GM13977 (cell line): ENCODE measurements around the gene DCTD.

Source experiments
- DNase-seq: peaks from one replicate; pipeline ENCODE4 v3.0.0; 2012; ENCODE audit warnings: low spot score
- in situ Hi-C: fragments of 300-500 bp; cut with MboI; formaldehyde crosslinking; loops from one replicate; pipeline ENCODE4 v1.12.0; 2022; ENCODE audit warnings: low sequenced_read_pairs, low pct_unique_long_range_greater_than_20kb, mixed read lengths, inconsistent platforms; ENCODE audit not compliant: unreplicated experiment
- TF ChIP-seq, protein P1 (sequence below): IDR thresholded peaks from 2 replicates; pipeline ENCODE4 v1.5.1; 2012; ENCODE audit warnings: mild to moderate bottlenecking, control low read depth; ENCODE audit not compliant: insufficient read depth; ENCODE audit errors: extremely low read depth, missing control alignments

The DCTD gene

DNA sequence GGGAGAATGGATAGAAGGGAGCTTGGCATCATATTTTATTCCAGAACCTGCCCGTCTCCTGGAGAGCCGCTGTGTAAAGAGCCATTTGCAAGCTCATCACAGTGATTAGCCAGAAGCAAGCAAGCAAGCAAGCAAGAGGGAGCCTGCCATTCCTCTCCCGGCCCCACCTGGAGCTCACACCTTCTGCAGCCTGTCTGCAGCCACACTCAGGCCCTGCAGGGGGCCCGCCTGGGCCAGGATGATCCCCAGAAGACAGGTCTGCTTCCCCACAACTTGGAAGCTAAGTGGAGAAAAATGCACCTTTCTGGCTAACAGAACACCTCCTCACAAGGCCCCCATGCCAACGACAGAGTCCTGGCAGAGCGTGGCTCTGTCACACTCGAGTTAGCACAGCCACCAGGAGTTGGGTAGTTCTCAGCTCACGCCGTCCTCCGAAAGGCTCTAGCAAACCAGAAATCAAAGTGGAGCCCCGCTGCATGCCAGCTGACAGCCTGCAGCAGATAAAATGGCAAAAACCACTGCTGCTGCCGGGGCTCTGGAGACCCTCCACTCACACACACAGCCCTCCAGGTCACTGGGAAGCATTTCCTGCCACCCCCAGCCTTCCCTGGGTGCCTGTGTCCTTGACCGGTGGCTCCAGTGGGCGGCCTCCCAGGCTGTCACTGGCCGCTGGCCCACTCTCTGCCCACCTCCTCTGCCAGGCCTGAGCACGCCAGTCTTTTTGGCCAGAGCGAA lies 54.9 kb downstream of the DCTD start:
- DNase-seq = no peak
- TF ChIP-seq, protein P1, sequence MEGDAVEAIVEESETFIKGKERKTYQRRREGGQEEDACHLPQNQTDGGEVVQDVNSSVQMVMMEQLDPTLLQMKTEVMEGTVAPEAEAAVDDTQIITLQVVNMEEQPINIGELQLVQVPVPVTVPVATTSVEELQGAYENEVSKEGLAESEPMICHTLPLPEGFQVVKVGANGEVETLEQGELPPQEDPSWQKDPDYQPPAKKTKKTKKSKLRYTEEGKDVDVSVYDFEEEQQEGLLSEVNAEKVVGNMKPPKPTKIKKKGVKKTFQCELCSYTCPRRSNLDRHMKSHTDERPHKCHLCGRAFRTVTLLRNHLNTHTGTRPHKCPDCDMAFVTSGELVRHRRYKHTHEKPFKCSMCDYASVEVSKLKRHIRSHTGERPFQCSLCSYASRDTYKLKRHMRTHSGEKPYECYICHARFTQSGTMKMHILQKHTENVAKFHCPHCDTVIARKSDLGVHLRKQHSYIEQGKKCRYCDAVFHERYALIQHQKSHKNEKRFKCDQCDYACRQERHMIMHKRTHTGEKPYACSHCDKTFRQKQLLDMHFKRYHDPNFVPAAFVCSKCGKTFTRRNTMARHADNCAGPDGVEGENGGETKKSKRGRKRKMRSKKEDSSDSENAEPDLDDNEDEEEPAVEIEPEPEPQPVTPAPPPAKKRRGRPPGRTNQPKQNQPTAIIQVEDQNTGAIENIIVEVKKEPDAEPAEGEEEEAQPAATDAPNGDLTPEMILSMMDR = no peak
- in situ Hi-C loops = no loop called here

DNA sequence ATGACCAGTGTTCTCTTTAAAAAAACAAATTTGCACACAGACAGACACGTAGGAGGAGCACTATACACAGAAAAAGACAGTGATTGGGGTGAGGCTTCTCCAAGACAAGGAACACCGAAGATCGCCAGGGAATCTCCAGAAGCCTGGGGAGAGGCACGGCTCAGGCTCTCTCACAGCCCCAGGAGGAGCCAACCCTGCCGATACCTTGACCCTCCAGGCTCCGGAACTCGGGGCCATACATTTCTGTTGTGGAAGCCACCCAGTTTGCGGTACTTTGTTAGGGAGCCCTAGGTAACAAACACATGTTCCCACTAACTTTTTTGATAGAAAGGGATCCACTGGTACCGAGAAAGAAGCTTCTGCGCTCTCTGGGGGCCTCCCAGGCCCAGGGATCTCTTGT lies 55.8 kb downstream of the DCTD start:
- in situ Hi-C loops = no loop called here
- TF ChIP-seq, protein P1 = no peak
- DNase-seq = no peak

DNA sequence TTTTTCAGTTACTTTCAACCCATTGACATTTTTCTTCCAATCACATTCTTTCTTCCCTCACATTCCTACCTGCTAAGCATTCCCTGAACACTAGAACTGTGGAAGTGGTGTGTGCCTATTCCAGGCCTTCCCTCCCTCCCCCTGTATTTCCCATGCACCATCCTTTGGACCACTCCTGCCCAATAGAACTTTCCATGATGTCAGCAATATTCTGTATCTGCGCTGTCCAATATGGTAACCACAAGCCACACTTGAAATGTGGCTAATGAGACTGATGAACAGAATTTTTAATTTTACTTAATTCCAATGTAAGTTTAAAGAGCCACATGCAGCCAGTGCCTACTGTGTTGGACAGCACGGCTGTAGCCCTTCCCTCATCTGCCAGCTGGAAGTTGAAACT lies 57.5 kb downstream of the DCTD start:
- in situ Hi-C loops = no loop called here

DNA sequence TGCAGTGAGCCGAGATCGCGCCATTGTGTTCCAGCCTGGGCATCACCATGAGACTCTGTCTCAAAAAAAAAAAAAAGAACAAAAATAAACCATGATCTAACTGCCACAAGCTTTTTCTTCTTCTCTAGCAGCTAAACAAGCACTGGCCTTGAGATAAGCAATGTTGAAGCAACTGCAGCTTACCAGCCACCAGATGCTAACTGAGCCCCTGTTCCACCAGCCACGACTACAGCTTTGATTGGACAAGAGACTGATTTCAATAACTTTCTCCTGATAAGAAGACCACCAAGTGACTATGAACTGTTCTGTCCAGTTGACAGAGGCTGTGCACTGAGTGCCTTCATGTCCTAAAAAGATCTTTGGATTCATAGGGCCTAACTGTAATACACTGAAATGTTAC lies 58.5 kb downstream of the DCTD start:
- TF ChIP-seq, protein P1 = no peak
- in situ Hi-C loops = no loop called here
- DNase-seq = no peak

More for the DNA sequence above, 57.5 kb downstream of the DCTD start:
- TF ChIP-seq, protein P1 = no peak
- no peak for DNase-seq

DNA sequence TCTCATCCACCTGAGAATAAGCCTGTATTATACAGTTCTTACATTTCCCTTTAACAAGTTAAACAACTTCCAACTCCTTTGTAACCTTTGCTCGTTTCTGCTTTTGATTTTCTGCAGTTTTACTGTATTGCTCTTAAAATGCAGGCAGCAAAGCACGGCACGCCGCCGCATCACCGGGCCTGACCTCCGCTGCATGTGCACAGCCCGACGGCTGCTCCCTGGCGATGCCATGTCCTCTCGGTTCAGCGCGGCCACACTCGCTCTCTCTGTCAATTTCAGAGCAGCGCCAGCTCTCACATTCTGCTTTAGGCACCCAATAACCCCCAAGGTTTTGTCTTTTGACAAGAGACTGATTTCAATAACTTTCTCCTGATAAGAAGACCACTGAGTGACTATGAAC lies 60.3 kb downstream of the DCTD start:
- no peak for DNase-seq
- TF ChIP-seq, protein P1 = no peak
- in situ Hi-C loops = no loop called here

DNA sequence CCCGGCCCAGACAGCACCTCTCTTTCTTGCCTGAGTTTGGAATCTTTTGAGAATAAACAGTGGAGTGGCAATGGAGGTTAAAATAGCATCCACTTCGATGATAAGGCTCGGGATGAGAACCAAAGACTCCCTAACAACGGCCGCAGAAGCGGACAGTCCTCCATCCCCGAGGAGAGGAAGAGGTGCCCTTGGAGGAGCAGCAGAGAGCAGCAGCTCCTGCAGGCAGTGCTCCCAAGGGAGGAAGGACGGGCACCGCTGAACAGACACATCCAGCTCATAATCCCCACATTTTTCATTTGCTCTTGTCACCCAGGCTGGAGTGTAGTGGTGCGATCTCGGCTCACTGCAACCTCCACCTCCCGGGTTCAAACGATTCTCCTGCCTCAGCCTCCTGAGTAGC lies 61.3 kb downstream of the DCTD start:
- TF ChIP-seq, protein P1 = no peak
- in situ Hi-C loops = no loop called here
- DNase-seq = no peak

DNA sequence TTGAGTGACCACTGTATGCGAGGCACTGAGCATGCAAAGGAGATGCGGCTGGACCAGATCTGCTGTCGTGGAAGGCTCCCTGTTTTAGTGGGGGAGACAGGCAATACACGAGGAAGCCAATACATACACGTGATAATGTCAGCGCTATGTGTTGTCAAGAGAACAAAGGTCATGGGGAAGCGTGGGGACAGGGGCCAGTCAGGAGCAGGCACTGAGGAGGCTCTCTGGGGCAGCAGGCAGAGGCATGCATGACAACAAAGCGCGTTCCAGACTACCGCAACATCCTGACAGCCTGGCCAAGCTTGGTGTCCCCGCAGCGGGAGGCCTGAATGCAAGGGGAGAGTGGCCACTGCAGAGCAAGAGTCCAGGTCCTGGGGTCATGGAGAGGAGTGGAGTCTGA lies 61.9 kb downstream of the DCTD start:
- DNase-seq = no peak
- in situ Hi-C loops = no loop called here
- TF ChIP-seq, protein P1 = no peak
